VCaP (cell line): ENCODE results near the gene B3GALT6.

Experiments
- H3K27ac ChIP-seq: fragments of 450-650 bp; 2 replicates; pipeline ENCODE4 v1.5.1; 2017
- TF ChIP-seq, protein P1 (sequence below): fragments of 450-650 bp; conservative IDR thresholded peaks from 2 replicates; pipeline ENCODE4 v1.5.1; 2017; ENCODE audit warnings: mild to moderate bottlenecking, moderate library complexity

Gene B3GALT6

DNA sequence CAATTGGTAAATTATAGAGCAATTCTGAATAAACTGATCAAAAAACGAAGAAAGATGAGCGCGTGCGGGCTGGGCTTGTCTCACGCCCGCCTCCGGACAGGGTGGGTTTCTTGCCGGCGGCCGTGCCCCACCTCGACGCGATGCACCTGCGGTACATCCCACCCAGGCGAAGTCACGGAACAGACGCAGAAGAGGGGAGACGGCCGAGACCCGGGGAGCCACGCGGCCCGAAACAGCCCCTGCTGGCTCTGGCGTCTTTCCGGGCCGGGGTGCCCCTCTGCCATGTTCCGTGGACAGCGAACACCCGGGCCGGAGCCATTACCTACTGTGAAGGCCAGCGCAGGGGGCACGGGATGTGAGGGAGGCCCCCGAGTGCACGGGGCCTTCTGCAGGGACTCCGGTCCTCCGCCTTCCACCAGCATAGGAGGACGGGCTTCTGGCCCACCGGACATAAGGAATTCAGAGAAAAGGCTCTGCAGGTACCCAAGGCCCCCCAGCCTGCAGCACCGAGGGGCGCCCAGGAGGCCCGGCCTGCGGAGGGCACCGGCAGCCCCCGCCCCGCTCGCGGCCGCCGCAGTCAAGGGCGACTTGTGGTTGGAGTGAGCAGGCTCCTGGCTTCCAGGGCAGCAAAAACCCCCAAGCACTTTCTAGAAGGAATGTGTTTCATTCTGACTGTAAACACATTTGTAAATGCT is 22.1 kb downstream of the B3GALT6 start:
- no peak overlapping the region; the same call in 1 of the 2 replicates for H3K27ac ChIP-seq
- TF ChIP-seq, protein P1, sequence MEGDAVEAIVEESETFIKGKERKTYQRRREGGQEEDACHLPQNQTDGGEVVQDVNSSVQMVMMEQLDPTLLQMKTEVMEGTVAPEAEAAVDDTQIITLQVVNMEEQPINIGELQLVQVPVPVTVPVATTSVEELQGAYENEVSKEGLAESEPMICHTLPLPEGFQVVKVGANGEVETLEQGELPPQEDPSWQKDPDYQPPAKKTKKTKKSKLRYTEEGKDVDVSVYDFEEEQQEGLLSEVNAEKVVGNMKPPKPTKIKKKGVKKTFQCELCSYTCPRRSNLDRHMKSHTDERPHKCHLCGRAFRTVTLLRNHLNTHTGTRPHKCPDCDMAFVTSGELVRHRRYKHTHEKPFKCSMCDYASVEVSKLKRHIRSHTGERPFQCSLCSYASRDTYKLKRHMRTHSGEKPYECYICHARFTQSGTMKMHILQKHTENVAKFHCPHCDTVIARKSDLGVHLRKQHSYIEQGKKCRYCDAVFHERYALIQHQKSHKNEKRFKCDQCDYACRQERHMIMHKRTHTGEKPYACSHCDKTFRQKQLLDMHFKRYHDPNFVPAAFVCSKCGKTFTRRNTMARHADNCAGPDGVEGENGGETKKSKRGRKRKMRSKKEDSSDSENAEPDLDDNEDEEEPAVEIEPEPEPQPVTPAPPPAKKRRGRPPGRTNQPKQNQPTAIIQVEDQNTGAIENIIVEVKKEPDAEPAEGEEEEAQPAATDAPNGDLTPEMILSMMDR: no peak

DNA sequence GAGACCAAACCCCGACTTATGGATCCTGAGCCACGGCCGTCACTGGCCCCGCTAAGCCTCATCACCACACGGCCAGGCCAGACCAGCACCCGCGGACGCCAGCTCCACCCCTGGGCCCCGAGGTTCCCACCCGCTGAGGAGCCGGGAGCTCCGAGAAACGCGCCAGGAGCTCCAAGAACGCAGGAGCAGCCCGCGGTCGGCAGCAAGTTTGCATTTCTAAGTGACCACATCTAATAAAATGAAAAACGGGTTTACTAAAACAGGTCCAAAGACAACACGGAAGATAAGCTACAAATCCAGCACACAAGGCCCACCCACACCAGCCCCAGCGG is 22.6 kb downstream of the B3GALT6 start:
- TF ChIP-seq, protein P1: no peak
- peak overlapping the region; percentile 13 for H3K27ac ChIP-seq

DNA sequence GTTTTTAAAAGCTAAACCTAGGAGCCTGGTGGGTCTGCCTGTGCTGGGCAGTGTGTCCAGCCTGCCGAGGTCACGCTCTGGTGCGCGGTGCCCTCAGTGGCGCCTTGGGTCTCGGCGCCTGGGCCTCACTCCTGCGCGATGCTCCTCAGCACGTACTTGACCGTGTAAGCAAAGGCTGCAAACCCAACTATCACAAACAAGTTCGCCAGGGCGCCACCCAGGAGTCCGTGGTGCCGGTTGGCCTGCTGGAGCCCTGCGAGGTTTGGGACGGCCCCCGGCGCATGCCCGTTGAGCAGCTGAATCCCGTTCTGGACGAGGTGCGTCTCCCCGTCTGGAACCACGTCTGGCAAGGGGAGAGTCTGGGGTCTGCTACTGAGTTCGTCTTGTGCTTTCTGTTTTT is 23.0 kb downstream of the B3GALT6 start:
- TF ChIP-seq, protein P1: no peak

DNA sequence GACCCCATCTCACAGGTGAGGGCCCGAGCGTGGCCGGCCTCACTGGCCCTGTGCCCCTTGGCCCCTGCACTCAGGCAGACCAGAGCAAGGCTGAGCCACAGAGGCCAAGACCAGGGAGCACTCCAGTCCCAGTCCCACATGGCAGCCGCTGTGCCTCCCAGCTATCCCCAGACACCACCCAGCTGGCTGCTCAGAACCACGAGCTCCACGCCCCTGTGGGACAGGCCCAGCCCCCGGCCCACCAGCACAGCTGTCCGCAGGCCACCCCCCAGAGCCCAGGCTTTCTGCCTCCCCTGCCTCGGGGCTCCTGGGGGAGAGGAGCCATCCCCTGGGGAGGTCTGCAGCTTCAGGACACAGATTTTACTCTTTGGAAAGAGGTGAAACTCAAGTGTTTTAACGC is 23.6 kb downstream of the B3GALT6 start:
- TF ChIP-seq, protein P1: no peak
- H3K27ac ChIP-seq: peak overlapping the region; percentile 13; the same call in 1 of the 2 replicates

More for the DNA sequence above, 23.0 kb downstream of the B3GALT6 start:
- H3K27ac ChIP-seq: peak overlapping the region; percentile 13

DNA sequence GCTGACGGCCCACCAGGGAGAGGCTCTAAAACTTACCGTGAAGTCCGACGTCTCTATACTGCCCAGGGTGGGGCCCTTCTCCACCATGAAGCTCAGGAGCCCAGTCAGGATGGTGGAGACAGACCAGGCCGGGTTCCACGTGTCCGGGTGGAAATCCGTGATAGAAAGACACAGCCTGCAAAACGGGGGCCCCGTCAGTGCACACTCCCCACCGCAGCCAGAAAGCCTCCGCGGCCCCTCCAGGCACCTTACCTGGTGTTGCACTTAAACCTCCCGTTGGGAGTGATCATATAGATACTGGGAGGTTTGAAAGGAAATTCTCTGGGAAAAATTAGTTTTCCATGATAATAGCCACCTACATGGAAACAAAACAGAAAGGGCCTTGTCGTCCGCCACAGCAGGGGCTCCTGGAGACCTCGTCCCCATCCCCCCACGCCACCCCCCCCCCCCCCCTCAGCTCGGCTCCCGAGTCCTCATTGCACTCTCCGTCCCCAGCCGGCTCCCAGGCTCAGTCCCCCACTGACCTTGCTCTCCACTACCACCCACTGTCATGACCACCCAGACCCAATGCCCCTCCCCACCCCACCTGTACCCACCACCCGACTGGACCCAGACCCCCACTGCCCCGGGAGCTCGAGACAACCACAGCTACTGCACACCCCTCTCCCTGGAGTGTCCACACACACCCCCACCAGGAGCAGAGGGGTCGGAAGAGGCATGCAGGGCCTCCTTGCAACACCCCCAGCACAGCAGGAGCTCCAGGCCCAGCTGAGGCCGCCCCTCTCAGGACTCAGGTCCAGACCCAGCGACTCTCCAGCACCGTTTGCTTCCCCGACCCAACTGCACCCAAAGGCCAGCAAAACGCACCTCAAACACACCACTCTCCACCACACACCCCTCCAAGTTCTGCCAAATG is 25.2 kb downstream of the B3GALT6 start:
- H3K27ac ChIP-seq: no peak overlapping the region
- TF ChIP-seq, protein P1: no peak

DNA sequence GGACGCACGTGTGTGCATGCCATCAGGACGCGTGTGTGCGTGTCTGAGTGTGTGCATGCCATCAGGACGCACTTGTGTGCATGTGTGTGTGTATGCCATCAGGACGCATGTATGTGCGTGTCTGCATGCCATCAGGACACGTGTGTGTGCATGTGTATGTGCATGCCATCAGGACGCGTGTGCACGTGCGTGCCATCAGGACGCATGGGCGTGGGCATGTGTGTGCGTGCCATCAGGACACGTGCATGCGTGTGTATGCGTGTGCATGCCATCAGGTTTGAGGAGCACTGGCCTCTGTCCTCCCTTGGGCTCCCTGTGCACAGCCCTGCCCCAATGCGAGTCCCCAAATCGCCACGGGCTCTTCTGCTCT is 27.1 kb downstream of the B3GALT6 start:
- H3K27ac ChIP-seq: no peak overlapping the region
- TF ChIP-seq, protein P1: no peak

DNA sequence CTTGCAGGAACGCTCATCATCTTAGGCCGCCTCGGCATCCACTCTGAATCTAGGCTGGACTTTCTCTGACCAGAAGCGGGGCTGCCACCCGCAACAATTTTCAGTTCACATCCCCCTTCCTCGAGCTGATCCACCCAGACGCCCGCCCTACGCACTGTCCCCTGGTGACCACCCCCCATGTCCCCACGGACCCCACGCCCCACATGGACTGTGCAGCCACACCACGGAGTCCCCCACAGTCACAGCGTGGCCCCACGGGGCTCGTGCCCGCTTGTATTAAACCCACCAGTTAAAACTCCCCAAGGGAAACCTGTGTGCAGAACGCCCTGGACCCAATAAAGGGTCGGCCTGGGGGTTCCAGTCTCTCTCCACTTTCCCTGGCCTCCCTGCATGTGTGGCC is 27.5 kb downstream of the B3GALT6 start:
- TF ChIP-seq, protein P1: no peak
- H3K27ac ChIP-seq: no peak overlapping the region
